Ecto neural progenitor cell (in vitro differentiated cells): ENCODE measurements around the gene TBC1D7.
"Not testable (repeated sequence)": the region's sequence is repeated elsewhere in the genome, so short reads cannot be mapped to it uniquely, and the experiment has no call there.

Source experiments
- DNase-seq: peaks from one replicate; pipeline ENCODE4 v3.0.0-alpha.2; 2018; ENCODE audit warnings: low spot score

The TBC1D7 gene

GRCh38 chr6:13355999-13356785, 27.9 kb upstream of the TBC1D7 start:
- DNase-seq, result no peak

- DNase-seq, result no peak
Observed at GRCh38 chr6:13355043-13355945, 27.0 kb upstream of the TBC1D7 start.

- no peak for DNase-seq
Observed at GRCh38 chr6:13354331-13355042, 26.1 kb upstream of the TBC1D7 start.

- DNase-seq, result no peak
Observed at GRCh38 chr6:13352165-13352564, 23.8 kb upstream of the TBC1D7 start.

- DNase-seq, result peak; percentile 75
Observed at GRCh38 chr6:13351271-13351670, 22.9 kb upstream of the TBC1D7 start.

DNA sequence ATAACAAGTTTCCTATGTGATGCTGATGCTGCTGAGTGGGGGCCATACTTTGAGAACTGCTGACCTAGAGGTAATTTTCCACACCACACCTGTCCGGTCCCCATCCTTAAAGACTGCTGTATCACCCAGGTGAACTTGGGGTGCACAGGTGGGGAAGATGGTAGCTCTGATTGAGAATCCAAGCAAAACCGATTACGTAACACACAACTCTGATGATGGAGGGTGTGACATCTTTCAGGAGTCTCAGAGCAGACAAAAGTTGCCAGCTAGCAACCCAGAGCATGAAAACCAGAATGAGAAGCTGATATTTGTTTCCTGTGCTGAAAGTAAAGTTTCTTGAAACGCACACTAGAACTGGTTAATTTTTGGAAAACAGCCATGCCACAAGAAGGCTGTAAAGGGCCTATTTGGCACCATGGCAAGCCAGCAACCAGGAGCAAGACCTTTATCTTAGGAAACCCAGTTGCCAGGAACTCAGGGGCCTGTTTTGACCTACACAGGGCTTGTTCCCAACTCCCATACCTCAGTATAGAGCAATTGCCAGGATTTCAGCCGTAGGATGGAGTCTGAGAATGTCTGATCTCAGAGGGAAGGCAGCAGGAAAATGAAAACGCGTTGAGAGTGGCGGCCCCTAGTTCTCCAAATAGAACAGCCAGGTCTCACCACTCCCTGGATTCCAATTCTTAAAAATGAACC, 21.6 kb upstream of the TBC1D7 start:
- no peak for DNase-seq

- DNase-seq, result no peak
Observed at GRCh38 chr6:13348334-13349113, 20.2 kb upstream of the TBC1D7 start.

GRCh38 chr6:13346245-13346644, 17.9 kb upstream of the TBC1D7 start:
- no peak for DNase-seq

GRCh38 chr6:13342414-13343019, 14.2 kb upstream of the TBC1D7 start:
- DNase-seq, result no peak

DNA sequence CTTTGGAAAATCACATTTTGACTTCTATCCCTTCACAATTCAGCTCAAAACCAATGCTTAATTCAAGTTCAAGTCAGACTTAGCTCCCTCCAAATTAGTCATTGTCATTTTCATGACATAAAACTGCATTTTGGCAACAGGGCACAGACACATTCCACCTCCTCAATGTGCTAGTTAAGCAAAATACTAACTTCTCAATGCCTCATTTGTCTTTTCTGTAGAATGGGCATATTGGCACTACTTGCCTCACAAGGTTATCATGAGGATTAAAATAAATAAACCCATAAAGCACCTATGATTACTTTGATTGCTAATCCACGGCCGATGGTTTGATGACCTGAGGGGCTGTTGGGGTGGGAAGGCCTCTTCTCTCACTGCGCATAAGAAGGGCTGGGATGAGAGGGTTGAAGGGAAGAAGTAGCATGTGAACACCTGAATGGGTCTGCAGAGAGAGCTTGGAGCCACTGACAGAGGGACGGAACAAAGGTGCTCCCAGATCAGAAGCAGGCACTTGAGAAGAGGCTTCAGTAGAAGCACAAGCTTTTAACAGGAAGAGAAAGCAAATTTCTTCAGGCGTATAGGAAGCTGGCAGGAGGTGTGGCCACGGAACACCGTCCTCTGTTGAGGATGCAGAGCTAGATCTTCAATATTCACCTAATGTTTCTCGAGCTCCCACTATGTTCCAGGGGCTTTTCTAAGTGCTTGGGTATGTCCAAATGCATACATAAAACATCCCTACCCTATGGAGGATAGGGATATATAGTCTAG, 11.7 kb upstream of the TBC1D7 start:
- DNase-seq, result no peak

GRCh38 chr6:13338038-13338437, 9.7 kb upstream of the TBC1D7 start:
- no peak for DNase-seq

DNA sequence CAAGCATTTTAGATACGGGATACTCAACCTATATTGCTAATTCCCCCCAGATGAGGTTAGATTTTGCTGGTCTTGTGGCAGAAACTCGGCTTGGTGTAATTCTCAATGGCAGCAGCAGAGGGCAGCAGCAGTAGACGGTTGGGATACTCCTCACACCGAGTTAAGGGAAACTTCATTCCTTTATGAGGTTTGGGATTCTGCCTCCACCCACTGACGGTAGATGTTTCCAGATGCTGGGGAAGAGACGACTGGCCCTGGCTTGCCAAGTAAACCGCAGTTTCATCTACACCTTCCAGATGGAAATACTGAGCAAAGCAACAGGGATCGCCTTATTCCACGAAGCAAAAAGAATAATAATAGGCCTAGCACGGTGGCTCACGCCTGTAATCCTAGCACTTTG, 8.2 kb upstream of the TBC1D7 start:
- peak; percentile 87 for DNase-seq

DNA sequence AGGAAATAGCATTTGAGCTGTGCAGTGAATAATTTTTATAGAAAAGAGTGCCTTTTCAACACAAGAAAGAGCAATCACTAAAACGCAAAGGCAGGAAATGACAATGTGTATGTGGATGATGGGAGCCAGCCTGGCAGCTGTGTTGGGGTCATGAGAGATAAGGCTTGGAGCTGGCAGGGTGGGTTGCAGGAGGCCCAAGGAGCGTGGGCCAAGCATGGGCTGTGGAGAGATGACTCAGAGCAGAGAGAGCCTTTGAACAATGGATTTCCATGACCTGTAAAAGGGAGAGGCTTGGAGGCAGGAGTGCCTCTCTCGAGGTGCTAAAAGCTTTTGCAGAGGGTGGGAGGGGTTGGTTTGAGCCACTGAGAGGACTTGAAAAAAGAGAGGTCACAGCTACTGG, 6.6 kb upstream of the TBC1D7 start:
- no peak for DNase-seq

DNA sequence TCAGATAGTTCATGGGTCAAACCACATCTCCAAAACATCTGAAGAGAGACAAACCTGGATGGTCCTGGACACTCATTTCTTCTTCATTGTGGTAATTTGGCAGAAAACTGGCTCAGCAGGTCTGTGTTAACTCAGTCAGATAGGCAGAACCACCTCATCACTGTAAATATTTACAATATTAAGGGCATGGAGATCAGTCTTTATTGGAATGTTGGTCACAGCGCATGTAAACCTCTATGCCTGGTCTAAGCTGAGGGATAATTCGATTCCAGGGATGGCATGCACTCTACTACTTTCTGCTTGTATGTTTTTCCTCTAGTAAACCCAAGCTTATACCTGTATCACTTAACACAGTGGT, 4.0 kb upstream of the TBC1D7 start:
- no peak for DNase-seq

GRCh38 chr6:13331516-13332348, 3.4 kb upstream of the TBC1D7 start:
- DNase-seq, result no peak

DNA sequence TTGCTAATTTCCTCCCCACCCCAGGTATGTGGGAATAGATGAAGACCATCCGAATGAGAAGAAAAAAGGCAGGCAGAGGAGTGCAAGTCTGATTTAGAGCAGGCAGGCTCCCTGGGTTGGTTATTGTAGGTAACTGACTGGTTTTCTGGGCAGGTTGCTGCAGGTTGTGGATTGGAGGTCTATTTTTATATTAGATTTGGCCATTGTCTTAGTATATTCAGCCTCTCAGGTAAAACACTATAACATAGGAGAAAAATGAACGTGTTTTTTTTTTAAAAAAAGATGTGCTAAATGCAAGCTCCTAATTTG, 492 bp upstream of the TBC1D7 start:
- DNase-seq, result no peak

- no peak for DNase-seq
Observed at GRCh38 chr6:13327691-13328075, 654 bp downstream of the TBC1D7 start.

DNA sequence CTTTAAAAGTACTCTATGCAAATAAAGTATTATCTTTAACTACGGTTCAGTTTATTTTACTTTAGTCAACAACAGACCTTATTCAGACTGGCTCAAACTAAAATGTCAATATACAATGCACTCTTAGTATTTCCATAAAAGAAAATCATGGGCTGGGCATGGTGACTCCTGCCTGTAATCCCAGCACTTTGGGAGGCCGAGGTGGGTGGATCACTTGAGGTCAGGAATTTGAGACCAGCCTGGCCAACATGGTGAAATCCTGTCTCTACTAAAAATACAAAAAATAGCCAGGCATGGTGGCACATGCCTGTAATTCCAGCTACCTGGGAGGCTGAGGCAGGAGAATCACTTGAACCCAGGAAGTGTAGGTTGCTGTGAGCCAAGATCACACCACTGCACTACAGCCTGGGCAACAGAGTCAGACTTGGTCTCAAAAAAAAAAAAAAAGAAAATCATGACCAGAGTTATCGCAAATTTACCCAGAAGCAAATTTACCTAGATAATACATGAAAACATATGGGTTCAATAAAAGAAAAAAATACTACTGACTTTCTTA, 2.2 kb downstream of the TBC1D7 start:
- not testable (repeated sequence) for DNase-seq
